Jurkat, Clone E6-1 (cell line): ENCODE measurements around the gene SLC26A1.

Experiments
- DNase-seq: peaks from one replicate; pipeline ENCODE4 v3.0.0-alpha.2; 2011; ENCODE audit warnings: low read depth, low spot score
- H3K4me3 ChIP-seq: 2 replicates; pipeline ENCODE4 v1.5.1; 2011; ENCODE audit warnings: mild to moderate bottlenecking, low read length, control low read depth, moderate library complexity

Gene SLC26A1

DNA sequence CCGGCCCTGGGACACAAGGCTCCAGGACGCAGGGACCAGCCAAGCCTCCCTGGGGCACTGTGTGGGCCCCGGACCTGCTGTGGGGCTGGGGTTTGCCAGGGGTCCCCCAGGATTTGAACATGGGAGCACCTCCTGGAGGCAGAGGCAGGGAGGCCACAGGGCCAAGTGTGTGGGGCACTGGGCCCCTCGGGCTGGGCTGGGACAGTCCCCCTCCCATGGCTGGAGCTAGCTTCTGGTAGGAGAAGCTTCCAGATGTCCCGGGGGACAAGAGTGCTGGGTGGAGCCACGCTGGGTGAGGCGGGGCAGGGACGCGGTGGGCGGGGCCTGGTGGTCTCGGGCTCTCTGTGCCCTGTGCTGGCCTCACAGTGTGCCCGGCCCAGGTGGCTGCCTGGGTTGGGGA is 36.8 kb upstream of the SLC26A1 start:
- DNase-seq = no peak
- no peak overlapping the region for H3K4me3 ChIP-seq

DNA sequence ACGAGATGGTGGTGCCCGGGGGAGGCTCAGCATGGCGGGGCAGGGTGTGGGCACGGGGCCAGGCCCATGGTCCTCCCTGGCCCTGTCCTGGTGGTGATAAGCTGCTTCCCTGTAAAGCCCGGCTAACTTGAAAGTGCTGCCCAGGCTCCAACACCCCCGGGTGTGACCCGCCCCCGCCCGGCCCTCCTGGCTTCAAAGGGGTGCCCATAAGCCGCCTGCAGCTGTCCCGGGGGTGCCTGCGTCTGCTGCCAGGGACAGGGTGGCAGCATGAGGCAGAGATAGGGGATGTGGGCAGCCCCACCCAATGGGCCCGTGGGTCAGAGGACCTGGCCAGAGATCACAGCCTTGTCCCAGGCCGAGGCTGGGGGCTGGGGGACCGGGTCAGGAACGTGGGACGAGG is 36.3 kb upstream of the SLC26A1 start:
- no peak for DNase-seq
- H3K4me3 ChIP-seq = no peak overlapping the region

DNA sequence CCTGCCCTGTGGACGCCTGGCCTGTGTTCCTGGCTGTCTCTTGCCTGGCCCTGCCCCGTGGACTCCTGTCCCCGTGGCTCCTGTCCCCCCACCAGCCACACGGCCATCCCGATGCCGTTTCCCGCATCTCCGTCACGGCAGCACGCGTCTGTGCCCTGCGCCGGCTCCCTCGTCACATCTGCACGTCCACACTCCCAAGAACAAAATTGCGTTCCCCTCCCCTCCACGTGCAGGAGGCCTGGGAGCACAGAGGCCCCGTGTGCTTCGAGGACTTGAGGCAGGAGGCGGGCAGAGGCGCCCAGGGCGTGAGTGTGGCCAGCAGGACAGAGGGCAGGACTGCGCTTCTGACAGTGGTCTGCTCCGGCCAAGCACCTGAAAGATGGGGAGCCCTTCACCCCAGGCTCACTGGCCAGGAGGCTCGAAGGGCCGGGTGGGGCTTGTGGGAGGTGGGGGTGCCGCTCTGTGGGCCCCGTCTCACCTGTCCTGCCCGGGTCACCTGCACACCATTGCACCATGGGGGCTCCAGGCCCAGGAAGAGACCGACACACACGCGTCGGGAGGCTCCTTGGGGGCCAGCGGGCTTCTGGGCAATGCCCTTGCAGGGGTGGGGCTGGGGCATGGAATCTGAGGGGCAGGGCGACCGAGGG is 35.5 kb upstream of the SLC26A1 start:
- H3K4me3 ChIP-seq = no peak overlapping the region
- no peak for DNase-seq

- no peak overlapping the region for H3K4me3 ChIP-seq
- no peak for DNase-seq
Measured at GRCh38 chr4:1027915-1028238, 34.7 kb upstream of the SLC26A1 start.

GRCh38 chr4:1027219-1027914 is 34.2 kb upstream of the SLC26A1 start:
- no peak overlapping the region for H3K4me3 ChIP-seq

GRCh38 chr4:1026115-1026514 is 32.9 kb upstream of the SLC26A1 start:
- DNase-seq = no peak

More at GRCh38 chr4:1027219-1027914, 34.2 kb upstream of the SLC26A1 start:
- no peak for DNase-seq

DNA sequence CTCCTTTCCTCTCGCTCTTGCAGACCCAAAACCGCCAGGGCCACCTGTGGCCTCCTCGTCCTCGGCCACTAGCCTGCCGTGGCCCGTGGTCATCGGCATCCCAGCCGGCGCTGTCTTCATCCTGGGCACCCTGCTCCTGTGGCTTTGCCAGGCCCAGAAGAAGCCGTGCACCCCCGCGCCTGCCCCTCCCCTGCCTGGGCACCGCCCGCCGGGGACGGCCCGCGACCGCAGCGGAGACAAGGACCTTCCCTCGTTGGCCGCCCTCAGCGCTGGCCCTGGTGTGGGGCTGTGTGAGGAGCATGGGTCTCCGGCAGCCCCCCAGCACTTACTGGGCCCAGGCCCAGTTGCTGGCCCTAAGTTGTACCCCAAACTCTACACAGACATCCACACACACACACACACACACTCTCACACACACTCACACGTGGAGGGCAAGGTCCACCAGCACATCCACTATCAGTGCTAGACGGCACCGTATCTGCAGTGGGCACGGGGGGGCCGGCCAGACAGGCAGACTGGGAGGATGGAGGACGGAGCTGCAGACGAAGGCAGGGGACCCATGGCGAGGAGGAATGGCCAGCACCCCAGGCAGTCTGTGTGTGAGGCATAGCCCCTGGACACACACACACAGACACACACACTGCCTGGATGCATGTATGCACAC is 31.8 kb upstream of the SLC26A1 start:
- no peak overlapping the region for H3K4me3 ChIP-seq
- no peak for DNase-seq

More at GRCh38 chr4:1026115-1026514, 32.9 kb upstream of the SLC26A1 start:
- H3K4me3 ChIP-seq = no peak overlapping the region

DNA sequence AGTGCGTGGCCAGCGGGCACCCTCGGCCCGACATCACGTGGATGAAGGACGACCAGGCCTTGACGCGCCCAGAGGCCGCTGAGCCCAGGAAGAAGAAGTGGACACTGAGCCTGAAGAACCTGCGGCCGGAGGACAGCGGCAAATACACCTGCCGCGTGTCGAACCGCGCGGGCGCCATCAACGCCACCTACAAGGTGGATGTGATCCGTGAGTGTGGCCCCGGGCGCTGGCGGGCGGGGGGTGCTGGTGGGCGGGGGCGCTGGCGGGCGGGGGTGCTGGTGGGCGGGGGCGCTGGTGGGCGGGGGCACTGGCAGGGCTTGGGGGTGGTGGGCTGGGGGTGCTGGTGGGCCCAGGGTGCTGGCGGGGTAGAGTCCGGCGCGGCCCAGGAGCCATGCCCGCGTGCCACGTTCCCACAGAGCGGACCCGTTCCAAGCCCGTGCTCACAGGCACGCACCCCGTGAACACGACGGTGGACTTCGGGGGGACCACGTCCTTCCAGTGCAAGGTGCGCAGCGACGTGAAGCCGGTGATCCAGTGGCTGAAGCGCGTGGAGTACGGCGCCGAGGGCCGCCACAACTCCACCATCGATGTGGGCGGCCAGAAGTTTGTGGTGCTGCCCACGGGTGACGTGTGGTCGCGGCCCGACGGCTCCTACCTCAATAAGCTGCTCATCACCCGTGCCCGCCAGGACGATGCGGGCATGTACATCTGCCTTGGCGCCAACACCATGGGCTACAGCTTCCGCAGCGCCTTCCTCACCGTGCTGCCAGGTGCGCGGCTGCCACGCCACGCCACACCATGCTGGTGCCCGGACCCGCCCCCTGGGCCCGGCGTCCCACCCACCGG is 30.9 kb upstream of the SLC26A1 start:
- H3K4me3 ChIP-seq = no peak overlapping the region

GRCh38 chr4:1023075-1023640 is 30.0 kb upstream of the SLC26A1 start:
- H3K4me3 ChIP-seq = no peak overlapping the region
- DNase-seq = no peak

More for the DNA sequence above, 30.9 kb upstream of the SLC26A1 start:
- no peak for DNase-seq

DNA sequence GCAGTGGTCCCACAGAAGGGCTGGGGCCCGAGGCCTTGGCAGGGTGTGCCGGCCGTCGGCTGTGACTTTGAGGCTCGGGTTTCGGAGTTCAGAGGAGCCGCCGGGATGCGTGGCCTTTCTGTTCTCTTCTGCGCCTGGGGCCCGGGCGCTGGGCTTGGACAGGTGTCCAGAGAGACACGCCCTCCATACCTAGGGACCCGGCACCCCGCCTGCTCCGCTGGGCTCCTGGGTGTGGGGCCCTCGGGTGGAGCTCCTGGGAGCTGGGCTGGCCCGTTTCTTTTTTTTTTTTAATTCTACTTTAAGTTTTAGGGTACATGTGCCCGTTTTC is 29.5 kb upstream of the SLC26A1 start:
- no peak for DNase-seq
- H3K4me3 ChIP-seq = no peak overlapping the region

DNA sequence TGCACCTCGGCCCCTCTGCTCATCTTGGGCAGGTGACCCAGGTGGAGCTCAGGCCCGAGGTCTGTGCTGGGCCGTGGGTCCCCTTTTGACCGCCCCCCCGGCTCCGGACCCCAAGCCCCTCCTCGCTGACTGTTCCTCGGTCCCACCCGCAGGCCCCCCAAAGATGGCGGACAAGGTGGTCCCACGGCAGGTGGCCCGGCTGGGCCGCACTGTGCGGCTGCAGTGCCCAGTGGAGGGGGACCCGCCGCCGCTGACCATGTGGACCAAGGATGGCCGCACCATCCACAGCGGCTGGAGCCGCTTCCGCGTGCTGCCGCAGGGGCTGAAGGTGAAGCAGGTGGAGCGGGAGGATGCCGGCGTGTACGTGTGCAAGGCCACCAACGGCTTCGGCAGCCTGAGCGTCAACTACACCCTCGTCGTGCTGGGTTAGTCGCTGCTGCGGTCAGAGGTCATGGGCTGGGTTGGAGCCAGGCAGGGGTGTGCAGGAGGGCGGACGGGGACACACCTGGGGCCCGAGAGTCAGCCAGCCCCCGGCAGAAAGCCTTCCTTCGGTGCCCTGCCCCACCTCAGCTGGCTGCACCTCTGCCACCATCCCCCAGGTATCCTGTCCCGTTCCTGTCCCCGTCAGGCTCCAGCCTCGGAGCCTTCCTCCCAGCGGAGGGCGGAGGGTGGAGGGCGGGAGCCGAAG is 29.0 kb upstream of the SLC26A1 start:
- no peak overlapping the region for H3K4me3 ChIP-seq
- no peak for DNase-seq

- no peak overlapping the region for H3K4me3 ChIP-seq
- DNase-seq = no peak
Measured at GRCh38 chr4:1021386-1022050, 28.3 kb upstream of the SLC26A1 start.

GRCh38 chr4:1019729-1020470 is 26.7 kb upstream of the SLC26A1 start:
- no peak overlapping the region for H3K4me3 ChIP-seq
- no peak for DNase-seq

DNA sequence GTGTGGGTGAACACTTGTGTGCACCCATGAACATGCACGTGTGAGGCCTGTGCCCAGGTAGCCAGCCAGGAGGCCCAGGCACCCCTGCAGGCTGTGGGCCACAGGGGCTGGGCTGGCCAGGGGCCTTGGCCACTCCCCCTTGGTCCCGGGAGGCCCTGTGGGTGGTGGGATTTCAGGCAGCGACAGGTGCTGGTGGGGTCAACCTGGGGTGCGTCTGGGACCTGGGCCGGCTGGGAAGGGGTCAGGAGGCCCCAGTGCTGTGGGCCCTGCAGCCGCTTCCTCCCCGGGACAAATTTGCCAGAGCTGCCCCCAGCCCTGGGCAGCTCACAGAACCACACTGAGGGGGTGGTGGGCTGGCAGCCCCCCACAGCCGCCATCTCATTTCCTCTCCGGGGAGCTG is 26.1 kb upstream of the SLC26A1 start:
- DNase-seq = no peak
- no peak overlapping the region for H3K4me3 ChIP-seq

- DNase-seq = no peak
- H3K4me3 ChIP-seq = no peak overlapping the region
Measured at GRCh38 chr4:1018147-1019020, 25.2 kb upstream of the SLC26A1 start.

- no peak overlapping the region for H3K4me3 ChIP-seq
- DNase-seq = no peak
Measured at GRCh38 chr4:1017706-1018105, 24.5 kb upstream of the SLC26A1 start.

- H3K4me3 ChIP-seq = no peak overlapping the region
- no peak for DNase-seq
Measured at GRCh38 chr4:1017211-1017610, 24.0 kb upstream of the SLC26A1 start.
